Bronchial epithelial cell (primary cell): ENCODE results near the gene RAB25. TPM values are rescaled to one million over a fixed set of nuclear protein-coding genes. Genes with fewer than 3 reads are reported as not detected.

ENCODE experiments used
- DNase-seq: peaks from one replicate; pipeline ENCODE4 v3.0.0-alpha.2; 2010; ENCODE audit warnings: low read depth
- FAIRE-seq: peaks from 2 replicates; lab custom pipeline; 2011; peaks lifted over from hg19 to GRCh38; lab: Jason Lieb, UNC
- H3K27me3 ChIP-seq: 2 replicates; pipeline ENCODE4 v1.5.1; 2011; ENCODE audit warnings: low read length; ENCODE audit not compliant: control insufficient read depth, insufficient read depth
- H3K36me3 ChIP-seq: 2 replicates; pipeline ENCODE4 v1.5.1; 2011; ENCODE audit warnings: low read length; ENCODE audit not compliant: control insufficient read depth, insufficient read depth
- H3K4me3 ChIP-seq: 2 replicates; pipeline ENCODE4 v1.5.1; 2011; ENCODE audit warnings: mild to moderate bottlenecking, low read depth, low read length, control low read depth
- CTCF ChIP-seq: IDR thresholded peaks from 2 replicates; pipeline ENCODE4 v1.5.1; 2011; ENCODE audit warnings: mild to moderate bottlenecking, moderate library complexity, low read length, control low read depth, inconsistent platforms; ENCODE audit not compliant: insufficient read depth, severe bottlenecking
- total RNA-seq: library from RNA; depleted of rRNA; stranded (reverse); fragments of >200 nt; gene quantifications from 2 replicates; pipeline ENCODE4 v1.2.1, GENCODE V29; 2014

RAB25 gene
- total RNA-seq, 1 donor from 2014 or later, result 30.3 TPM

GRCh38 chr1:156081917-156082308, 21.0 kb downstream of the RAB25 start:
- no peak for TF ChIP-seq CTCF
- Histone ChIP-seq H3K36me3 (no peaks in the 10 kb centered on the region), H3K27me3 (no peaks in the 10 kb centered on the region), H3K4me3 (peak overlapping the region; percentile 68)
- DNase-seq (no peak), FAIRE-seq (no peak)

GRCh38 chr1:156082309-156083091, 21.5 kb downstream of the RAB25 start, which contains the start of gene MEX3A:
MEX3A (minus strand) TSS chr1:156082465; CDS start chr1:156081998, 467 bp downstream.
- Histone ChIP-seq H3K27me3 (no peaks in the 10 kb centered on the region), H3K36me3 (no peaks in the 10 kb centered on the region), H3K4me3 (peak within 1 kb of the TSS; percentile 68)
- TF ChIP-seq CTCF, result no peak
- DNase-seq (peak; percentile 42), FAIRE-seq (no peak)

- Histone ChIP-seq H3K27me3 (no peaks in the 10 kb centered on the region), H3K4me3 (no peak overlapping the region), H3K36me3 (no peaks in the 10 kb centered on the region)
- no peak for DNase-seq
- no peak for TF ChIP-seq CTCF
- no peak for FAIRE-seq
These were observed 23.1 kb downstream of the RAB25 start for GRCh38 chr1:156083800-156084790.

GRCh38 chr1:156086256-156086662, 25.3 kb downstream of the RAB25 start:
- FAIRE-seq, result no peak

GRCh38 chr1:156089704-156090103, 28.7 kb downstream of the RAB25 start:
- H3K27me3 ChIP-seq, result no peaks in the 10 kb centered on the region
- DNase-seq (no peak), FAIRE-seq (no peak)
- TF ChIP-seq CTCF, result no peak
- H3K4me3 ChIP-seq, result no peak overlapping the region
- H3K36me3 ChIP-seq, result no peaks in the 10 kb centered on the region

More at GRCh38 chr1:156086256-156086662, 25.3 kb downstream of the RAB25 start:
- Histone ChIP-seq H3K27me3 (no peaks in the 10 kb centered on the region), H3K36me3 (no peaks in the 10 kb centered on the region), H3K4me3 (no peak overlapping the region)
- no peak for DNase-seq
- no peak for TF ChIP-seq CTCF
